Panc1 (cell line): ENCODE measurements around the gene LNX1. TPM values are rescaled to one million over a fixed set of nuclear protein-coding genes. Genes with fewer than 3 reads are reported as not detected.
A peak's percentile ranks its signal among the peaks of the same experiment; 100 is the strongest.

ENCODE experiments used
- ATAC-seq: fragments of 200-7000 bp; cut with Tn5 transposase; 2 replicates; pipeline ENCODE4 v1.9.1; 2020; ENCODE audit warnings: mild to moderate bottlenecking, moderate library complexity
- BruUV-seq: library from RNA; stranded (reverse); fragments of 400-500 nt; replicated peaks from 2 replicates; lab custom pipeline; 2021; lab: Mats Ljungman, UMichigan
- CTCF ChIA-PET: fragments of 300-600 bp; sonication (Branson Sonifier 250); formaldehyde crosslinking; loops from one replicate; lab custom pipeline; 2022; ENCODE audit warnings: antibody characterized with exemption; lab: Charles Lee
- POLR2A ChIA-PET: fragments of 300-600 bp; sonication (Branson Sonifier 250); formaldehyde crosslinking; loops from one replicate; lab custom pipeline; 2022; ENCODE audit warnings: antibody characterized with exemption; lab: Charles Lee
- DNase-seq: peaks from one replicate; pipeline ENCODE4 v3.0.0-alpha.2; 2010; ENCODE audit warnings: low read depth, low spot score
- H3K27ac ChIP-seq: 2 replicates; pipeline ENCODE4 v1.5.1; 2011; ENCODE audit warnings: mild to moderate bottlenecking, low read length, inconsistent platforms
- H3K27me3 ChIP-seq: fragments of 200-500 bp; sonication (Bioruptor generic); 2 replicates; pipeline ENCODE4 v1.6.0; 2014; ENCODE audit warnings: low read length, inconsistent platforms; ENCODE audit not compliant: control insufficient read depth, insufficient read depth
- H3K36me3 ChIP-seq: fragments of 200-500 bp; sonication (Bioruptor generic); 2 replicates; pipeline ENCODE4 v1.5.1; 2014; ENCODE audit warnings: inconsistent platforms, mild to moderate bottlenecking, low read length, moderate library complexity; ENCODE audit not compliant: control insufficient read depth, insufficient read depth
- H3K4me1 ChIP-seq: 2 replicates; pipeline ENCODE4 v1.5.1; 2011; ENCODE audit warnings: inconsistent platforms, mild to moderate bottlenecking, low read length, moderate library complexity; ENCODE audit not compliant: control insufficient read depth, insufficient read depth
- H3K4me3 ChIP-seq, 2 experiments: 2 replicates each; pipeline ENCODE4 v1.5.1; 2011 to 2012; ENCODE audit warnings: low read depth in 2 of 2, low read length in 2 of 2, mild to moderate bottlenecking in 2 of 2, inconsistent platforms in 1 of 2, moderate library complexity in 1 of 2
- H3K9me3 ChIP-seq: fragments of 200-500 bp; sonication (Bioruptor generic); 2 replicates; pipeline ENCODE4 v1.5.1; 2014; ENCODE audit warnings: low read depth, mild to moderate bottlenecking, inconsistent platforms, low read length, moderate library complexity; ENCODE audit not compliant: control insufficient read depth, insufficient read depth
- CTCF ChIP-seq: fragments of 450-650 bp; IDR thresholded peaks from 2 replicates; pipeline ENCODE4 v1.5.1; 2017; ENCODE audit warnings: mild to moderate bottlenecking
- POLR2AphosphoS5 ChIP-seq: IDR thresholded peaks from 2 replicates; pipeline ENCODE4 v1.6.1; 2012; ENCODE audit warnings: mild to moderate bottlenecking, low read depth, low read length, moderate library complexity
- REST ChIP-seq, 2 experiments: IDR thresholded peaks; 2 replicates each; pipeline ENCODE4 v1.6.1; 2011 to 2012; ENCODE audit warnings: low read depth in 2 of 2, control low read depth in 1 of 2, low read length in 1 of 2, mild to moderate bottlenecking in 1 of 2, moderate library complexity in 1 of 2; ENCODE audit not compliant: insufficient read depth in 1 of 2
- SIN3A ChIP-seq: IDR thresholded peaks from 2 replicates; pipeline ENCODE4 v1.6.1; 2012; ENCODE audit warnings: low read depth, mild to moderate bottlenecking, low read length, moderate library complexity, borderline replicate concordance; ENCODE audit not compliant: insufficient read depth
- TCF7L2 ChIP-seq: IDR thresholded peaks from 2 replicates; pipeline ENCODE4 v1.6.1; 2011; ENCODE audit warnings: mild to moderate bottlenecking, low read depth, low read length, inconsistent platforms
- in situ Hi-C: cut with HindIII; loops from 2 replicates; pipeline ENCODE4 v1.10.0; 2016; ENCODE audit warnings: low sequenced_read_pairs, low pct_unique_long_range_greater_than_20kb
- intact Hi-C: fragments of 100-400 bp; cut with micrococcal nuclease; formaldehyde crosslinking; loops from one replicate; pipeline ENCODE4 v1.10.0; 2022; ENCODE audit not compliant: unreplicated experiment
- total RNA-seq: library from RNA; stranded (reverse); gene quantifications from one replicate; pipeline ENCODE4 v1.2.1, GENCODE V29; 2021; ENCODE audit not compliant: unreplicated experiment

The LNX1 gene
- total RNA-seq, 1 experiment from 2014 or later: 0.18 TPM

GRCh38 chr4:53576676-53577372 is 14.5 kb downstream of the LNX1 start:
- TF ChIP-seq SIN3A (no peak), TCF7L2 (peak; percentile 79), POLR2AphosphoS5 (0 out of 2 replicates have a peak, but pooled peaks have one; percentile 31), REST (IDR thresholded peaks at IDR 0.05; ENCODE audit: insufficient read depth in 1 of 2, low read depth in 2 of 2, low read length in 1 of 2) (no peak)

GRCh38 chr4:53576071-53576617 is 15.1 kb downstream of the LNX1 start:
- no peaks in the 10 kb centered on the region for H3K36me3 ChIP-seq
- DNase-seq: no peak
- H3K9me3 ChIP-seq: no peaks in the 10 kb centered on the region
- ChIA-PET CTCF (no interaction called here), POLR2A (no interaction called here)
- TF ChIP-seq CTCF: no peak
- TF ChIP-seq TCF7L2: no peak
- no peak for TF ChIP-seq POLR2AphosphoS5
- no peak for TF ChIP-seq SIN3A
- TF ChIP-seq REST (IDR thresholded peaks at IDR 0.05; ENCODE audit: insufficient read depth in 1 of 2, low read depth in 2 of 2, low read length in 1 of 2): no peak
- no TSS peak for BruUV-seq
- no peak overlapping the region for H3K27ac ChIP-seq
- no peak overlapping the region for H3K4me3 ChIP-seq
- intact Hi-C loops: no loop called here
- no peaks in the 10 kb centered on the region for H3K27me3 ChIP-seq
- ATAC-seq: 0 out of 2 replicates have a peak, but pooled peaks have one; percentile 25
- in situ Hi-C loops: no loop called here
- peaks cover 5% of the 10 kb centered on the region; the same call in 1 of the 2 replicates for H3K4me1 ChIP-seq

More at GRCh38 chr4:53576676-53577372, 14.5 kb downstream of the LNX1 start:
- Histone ChIP-seq H3K36me3 (no peaks in the 10 kb centered on the region), H3K9me3 (no peaks in the 10 kb centered on the region), H3K4me1 (peaks cover 5% of the 10 kb centered on the region; the same call in 1 of the 2 replicates), H3K4me3 (no peak overlapping the region), H3K27me3 (no peaks in the 10 kb centered on the region), H3K27ac (peak overlapping the region; percentile 54; the same call in 1 of the 2 replicates)
- POLR2A ChIA-PET: no interaction called here
- ATAC-seq (peak; percentile 94), DNase-seq (no peak)
- intact Hi-C loops (no loop called here), in situ Hi-C loops (no loop called here)
- BruUV-seq: no TSS peak
- CTCF ChIA-PET: no interaction called here
